ENCODE results near the gene ATF6. TPM values are rescaled to one million over a fixed set of nuclear protein-coding genes. Genes with fewer than 3 reads are reported as not detected.

The ATF6 gene
- total and polyA plus RNA-seq, 2 donors (not counting 3 experiments of a cell fraction or from before 2014, with no cell fraction given): 24.9 to 40.3 TPM

DNA sequence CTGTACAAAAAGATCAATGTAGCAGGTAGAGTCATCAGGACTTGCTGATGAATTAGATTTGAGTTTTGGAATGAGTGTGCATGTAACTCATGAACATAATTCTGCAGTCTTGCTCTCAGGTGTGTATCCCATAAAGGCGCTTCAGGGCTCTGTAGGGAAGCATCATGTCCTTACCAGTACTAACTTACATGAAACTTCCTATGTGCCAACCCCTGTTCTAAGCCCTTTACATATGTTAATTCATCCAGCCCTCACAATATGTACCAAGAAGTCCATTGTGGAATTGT, 46.9 kb upstream of the ATF6 start:
- dilution Hi-C loops (cut with MboI; ENCODE audit: extremely low pct_ligation_motif_present, low sequenced_read_pairs) (no loop called here), intact Hi-C loops (cut with micrococcal nuclease) (no loop called here)
- FAIRE-seq (no peak), DNase-seq (ENCODE audit: low read depth, low spot score) (no peak)
- Histone ChIP-seq H3K4me3 (replicated peaks in 1 of 3; ENCODE audit: insufficient read depth in 1 of 3, low read depth in 1 of 3, low read length in 3 of 3) (no peak overlapping the region), H3K79me2 (ENCODE audit: control insufficient read depth, insufficient read depth, low read length) (no peaks in the 10 kb centered on the region), H3K4me2 (ENCODE audit: insufficient read depth, low read length) (no peak overlapping the region), H3K27me3 (ENCODE audit: control insufficient read depth in 2 of 2, insufficient read depth in 2 of 2, low read length in 2 of 2) (peaks cover 16 to 19% of the 10 kb centered on the region in 2 experiments), H3K36me3 (ENCODE audit: control insufficient read depth in 2 of 2, extremely low read depth in 1 of 2, insufficient read depth in 2 of 2, low read length in 2 of 2) (no peaks in the 10 kb centered on the region), H3K9me1 (replicated peaks; ENCODE audit: control insufficient read depth, extremely low read depth, insufficient read depth, low read length) (no peaks in the 10 kb centered on the region), H4K20me1 (replicated peaks; ENCODE audit: control insufficient read depth, extremely low read depth, insufficient read depth, low read length) (no peaks in the 10 kb centered on the region), H3K9me3 (replicated peaks; ENCODE audit: control insufficient read depth, insufficient read depth, low read length) (no peaks in the 10 kb centered on the region), H3K4me1 (ENCODE audit: control insufficient read depth, extremely low read depth, insufficient read depth, low read length) (no peaks in the 10 kb centered on the region), H2AFZ (ENCODE audit: low read depth, low read length) (no peak overlapping the region), H3K9ac (replicated peaks; ENCODE audit: extremely low read depth, insufficient read depth, low read length) (no peak overlapping the region), H3K27ac (ENCODE audit: insufficient read depth, low read depth, low read length) (no peak overlapping the region)
- ChIA-PET POLR2A (no interaction called here), CTCF (no interaction called here)
- no peak for TF ChIP-seq EZH2 (IDR thresholded peaks at IDR 0.05; ENCODE audit: borderline replicate concordance, low read depth, low read length, severe bottlenecking)
- no peak for TF ChIP-seq FOS (IDR thresholded peaks at IDR 0.05; ENCODE audit: borderline replicate concordance, insufficient read depth, low read length)
- no peak for TF ChIP-seq GATA2 (IDR thresholded peaks at IDR 0.05; ENCODE audit: insufficient read depth, insufficient read length, low read depth, low read length)
- no peak for TF ChIP-seq MAX (IDR thresholded peaks at IDR 0.05; ENCODE audit: insufficient read depth, insufficient read length)
- TF ChIP-seq, protein P1, sequence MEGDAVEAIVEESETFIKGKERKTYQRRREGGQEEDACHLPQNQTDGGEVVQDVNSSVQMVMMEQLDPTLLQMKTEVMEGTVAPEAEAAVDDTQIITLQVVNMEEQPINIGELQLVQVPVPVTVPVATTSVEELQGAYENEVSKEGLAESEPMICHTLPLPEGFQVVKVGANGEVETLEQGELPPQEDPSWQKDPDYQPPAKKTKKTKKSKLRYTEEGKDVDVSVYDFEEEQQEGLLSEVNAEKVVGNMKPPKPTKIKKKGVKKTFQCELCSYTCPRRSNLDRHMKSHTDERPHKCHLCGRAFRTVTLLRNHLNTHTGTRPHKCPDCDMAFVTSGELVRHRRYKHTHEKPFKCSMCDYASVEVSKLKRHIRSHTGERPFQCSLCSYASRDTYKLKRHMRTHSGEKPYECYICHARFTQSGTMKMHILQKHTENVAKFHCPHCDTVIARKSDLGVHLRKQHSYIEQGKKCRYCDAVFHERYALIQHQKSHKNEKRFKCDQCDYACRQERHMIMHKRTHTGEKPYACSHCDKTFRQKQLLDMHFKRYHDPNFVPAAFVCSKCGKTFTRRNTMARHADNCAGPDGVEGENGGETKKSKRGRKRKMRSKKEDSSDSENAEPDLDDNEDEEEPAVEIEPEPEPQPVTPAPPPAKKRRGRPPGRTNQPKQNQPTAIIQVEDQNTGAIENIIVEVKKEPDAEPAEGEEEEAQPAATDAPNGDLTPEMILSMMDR (IDR thresholded peaks at IDR 0.05; ENCODE audit: extremely low read depth in 1 of 2, insufficient read depth in 1 of 2, low read depth in 1 of 2, low read length in 2 of 2): no peak
- no peak for TF ChIP-seq POLR2AphosphoS5 (IDR thresholded peaks at IDR 0.05; ENCODE audit: insufficient read depth, low read depth, low read length)
- TF ChIP-seq JUN (IDR thresholded peaks at IDR 0.05; ENCODE audit: borderline replicate concordance, insufficient read depth, insufficient read length, low read depth): no peak
- no peak for TF ChIP-seq MYC (IDR thresholded peaks at IDR 0.05; ENCODE audit: low read depth, low read length)
- TF ChIP-seq POLR2A (IDR thresholded peaks at IDR 0.05; ENCODE audit: low read depth, low read length): no peak
- no TSS peak for BruUV-seq (replicated peaks)

Measured in endothelial cell of umbilical vein (primary cell).